ENCODE measurements around the gene SLC25A38. TPM values are rescaled to one million over a fixed set of nuclear protein-coding genes. Genes with fewer than 3 reads are reported as not detected.
"Not testable (repeated sequence)": the region's sequence is repeated elsewhere in the genome, so short reads cannot be mapped to it uniquely, and the experiment has no call there.

SLC25A38 gene
- total RNA-seq, 2 donors from 2014 or later, result 14.3 to 15.7 TPM

- DNase-seq (ENCODE audit: low spot score), result no peak
- Histone ChIP-seq H3K27ac (no peak overlapping the region), H3K27me3 (no peaks in the 10 kb centered on the region), H3K36me3 (no peaks in the 10 kb centered on the region), H3K4me1 (peaks cover 0 to 6% of the 10 kb centered on the region in 2 donors), H3K4me3 (no peak overlapping the region), H3K9me3 (no peaks in the 10 kb centered on the region)
- TF ChIP-seq CTCF (IDR thresholded peaks at IDR 0.05), result no peak
Observed at GRCh38 chr3:39362192-39362591, 21.0 kb upstream of the SLC25A38 start.

GRCh38 chr3:39362812-39363211 is 20.4 kb upstream of the SLC25A38 start:
- Histone ChIP-seq H3K36me3 (no peaks in the 10 kb centered on the region), H3K4me3 (no peak overlapping the region), H3K27me3 (no peaks in the 10 kb centered on the region), H3K4me1 (peaks cover 0 to 6% of the 10 kb centered on the region in 2 donors), H3K27ac (no peak overlapping the region), H3K9me3 (no peaks in the 10 kb centered on the region)
- no peak for DNase-seq (ENCODE audit: low spot score)
- no peak for TF ChIP-seq CTCF (IDR thresholded peaks at IDR 0.05)

GRCh38 chr3:39370450-39370849 is 12.7 kb upstream of the SLC25A38 start:
- H3K4me1 ChIP-seq; H3K36me3 ChIP-seq; H3K9me3 ChIP-seq; H3K27ac ChIP-seq; H3K27me3 ChIP-seq; DNase-seq (ENCODE audit: low spot score); H3K4me3 ChIP-seq: not testable (repeated sequence)

- TF ChIP-seq CTCF (IDR thresholded peaks at IDR 0.05), result no peak
- no peak overlapping the region for H3K27ac ChIP-seq
- H3K27me3 ChIP-seq, result no peaks in the 10 kb centered on the region
- H3K9me3 ChIP-seq, result no peaks in the 10 kb centered on the region
- no peak for DNase-seq (ENCODE audit: low spot score)
- no peak overlapping the region for H3K4me3 ChIP-seq
- no peaks in the 10 kb centered on the region for H3K36me3 ChIP-seq
- no peaks in the 10 kb centered on the region for H3K4me1 ChIP-seq
Observed at GRCh38 chr3:39372833-39373232, 10.3 kb upstream of the SLC25A38 start.

GRCh38 chr3:39376959-39377634 is 6.1 kb upstream of the SLC25A38 start:
- Histone ChIP-seq H3K9me3 (no peaks in the 10 kb centered on the region), H3K27ac (no peak overlapping the region), H3K4me1 (no peaks in the 10 kb centered on the region), H3K36me3 (no peaks in the 10 kb centered on the region), H3K4me3 (no peak overlapping the region), H3K27me3 (no peaks in the 10 kb centered on the region)
- DNase-seq (ENCODE audit: low spot score), result no peak
- TF ChIP-seq CTCF (IDR thresholded peaks at IDR 0.05), result no peak

- no peak for DNase-seq (ENCODE audit: low spot score)
- Histone ChIP-seq H3K27ac (no peak overlapping the region), H3K9me3 (no peaks in the 10 kb centered on the region), H3K4me1 (no peaks in the 10 kb centered on the region), H3K4me3 (no peak overlapping the region), H3K27me3 (no peaks in the 10 kb centered on the region), H3K36me3 (no peaks in the 10 kb centered on the region)
- TF ChIP-seq CTCF (IDR thresholded peaks at IDR 0.05), result peak; percentile 40 to 59
Observed at GRCh38 chr3:39378088-39378487, 5.1 kb upstream of the SLC25A38 start.
